Neural progenitor cell (in vitro differentiated cells): Measurements from ENCODE around the gene FARP1. TPM values are rescaled to one million over a fixed set of nuclear protein-coding genes. Genes with fewer than 3 reads are reported as not detected.

Experiments
- DNase-seq: peaks from one replicate; pipeline ENCODE4 v3.0.0-alpha.2; 2016; ENCODE audit warnings: low spot score
- H2AFZ ChIP-seq: fragments of 200-600 bp; sonication (generic); replicated peaks from 2 replicates; pipeline ENCODE4 v1.6.1; 2016; ENCODE audit warnings: antibody characterized with exemption
- H3F3A ChIP-seq: fragments of 200-600 bp; sonication (generic); 2 replicates; pipeline ENCODE4 v1.6.1; 2016; ENCODE audit warnings: antibody characterized with exemption, low read depth
- H3K27ac ChIP-seq: fragments of 200-600 bp; sonication (generic); 2 replicates; pipeline ENCODE4 v1.5.1; 2016; ENCODE audit warnings: mild to moderate bottlenecking
- H3K27me3 ChIP-seq: fragments of 200-600 bp; sonication (generic); 2 replicates; pipeline ENCODE4 v1.6.1; 2016; ENCODE audit warnings: mild to moderate bottlenecking, moderate library complexity
- H3K36me3 ChIP-seq: fragments of 200-600 bp; sonication (generic); 2 replicates; pipeline ENCODE4 v1.5.1; 2016
- H3K4me1 ChIP-seq: fragments of 200-600 bp; sonication (generic); 2 replicates; pipeline ENCODE4 v1.6.1; 2016; ENCODE audit warnings: mixed run types
- H3K4me2 ChIP-seq: fragments of 200-600 bp; sonication (generic); 2 replicates; pipeline ENCODE4 v1.6.1; 2016
- H3K4me3 ChIP-seq: fragments of 200-600 bp; sonication (generic); 2 replicates; pipeline ENCODE4 v1.5.1; 2016
- H3K79me2 ChIP-seq: fragments of 200-600 bp; sonication (generic); 2 replicates; pipeline ENCODE4 v1.6.1; 2016; ENCODE audit warnings: low read depth
- H3K9ac ChIP-seq: fragments of 200-600 bp; sonication (generic); 2 replicates; pipeline ENCODE4 v1.6.1; 2016
- H3K9me3 ChIP-seq: fragments of 200-600 bp; sonication (generic); 2 replicates; pipeline ENCODE4 v1.5.1; 2016; ENCODE audit warnings: low read depth
- H4K20me1 ChIP-seq: fragments of 200-600 bp; sonication (generic); 2 replicates; pipeline ENCODE4 v1.6.1; 2016; ENCODE audit warnings: low read depth
- H3K27ac Mint-ChIP-seq: 3 replicates; pipeline ENCODE4 v1.8.0; 2021; ENCODE audit warnings: mixed read lengths
- H3K27me3 Mint-ChIP-seq: 2 replicates; pipeline ENCODE4 v1.8.0; 2022; ENCODE audit warnings: low read depth, mild to moderate bottlenecking, inconsistent platforms, moderate library complexity, mixed read lengths; ENCODE audit not compliant: insufficient read depth
- H3K36me3 Mint-ChIP-seq: 3 replicates; pipeline ENCODE4 v1.8.0; 2021; ENCODE audit warnings: mixed read lengths
- H3K4me1 Mint-ChIP-seq: 3 replicates; pipeline ENCODE4 v1.8.0; 2021; ENCODE audit warnings: mixed read lengths
- H3K4me3 Mint-ChIP-seq: 3 replicates; pipeline ENCODE4 v1.8.0; 2021; ENCODE audit warnings: mild to moderate bottlenecking, moderate library complexity, mixed read lengths
- H3K9me3 Mint-ChIP-seq: 3 replicates; pipeline ENCODE4 v1.8.0; 2020; ENCODE audit warnings: mixed read lengths
- CTCF ChIP-seq: fragments of 200-600 bp; sonication (generic); IDR thresholded peaks from 2 replicates; pipeline ENCODE4 v1.5.1; 2017; ENCODE audit warnings: antibody characterized with exemption, mild to moderate bottlenecking
- EZH2 ChIP-seq: fragments of 200-600 bp; sonication (generic); IDR thresholded peaks from 2 replicates; pipeline ENCODE4 v1.6.1; 2017; ENCODE audit warnings: antibody characterized with exemption, mild to moderate bottlenecking, moderate library complexity
- EZH2phosphoT487 ChIP-seq: fragments of 200-600 bp; sonication (generic); IDR thresholded peaks from 2 replicates; pipeline ENCODE4 v1.6.1; 2017; ENCODE audit warnings: antibody characterized with exemption
- total RNA-seq: library from RNA; depleted of rRNA; stranded (reverse); fragments of >200 nt; gene quantifications from 2 replicates; pipeline ENCODE4 v1.2.3, GENCODE V29; 2015; ENCODE audit warnings: low replicate concordance

The FARP1 gene
- total RNA-seq, 1 donor from 2014 or later: 78.0 TPM

GRCh38 chr13:98278068-98278724 is 135.3 kb downstream of the FARP1 start:
- Histone ChIP-seq H3K4me3 (no peak overlapping the region), H3K27ac (no peak overlapping the region), H3K4me1 (peaks cover 54% of the 10 kb centered on the region), H4K20me1 (no peaks in the 10 kb centered on the region), H2AFZ (no peak overlapping the region), H3K27me3 (no peaks in the 10 kb centered on the region), H3F3A (peaks cover 33% of the 10 kb centered on the region), H3K79me2 (peaks cover 85% of the 10 kb centered on the region), H3K36me3 (no peaks in the 10 kb centered on the region), H3K9ac (no peak overlapping the region), H3K9me3 (no peaks in the 10 kb centered on the region), H3K4me2 (peak overlapping the region; percentile 3)
- H3K4me3 Mint-ChIP-seq: no peak overlapping the region
- peaks cover 57% of the 10 kb centered on the region for H3K4me1 Mint-ChIP-seq
- H3K9me3 Mint-ChIP-seq: no peaks in the 10 kb centered on the region
- no peak for DNase-seq
- no peaks in the 10 kb centered on the region for H3K36me3 Mint-ChIP-seq
- no peak overlapping the region for H3K27ac Mint-ChIP-seq
- no peak for TF ChIP-seq EZH2phosphoT487
- TF ChIP-seq EZH2: no peak
- TF ChIP-seq CTCF: no peak
- H3K27me3 Mint-ChIP-seq: peaks cover 2% of the 10 kb centered on the region

GRCh38 chr13:98279473-98280175 is 136.7 kb downstream of the FARP1 start:
- no peak overlapping the region for H2AFZ ChIP-seq
- no peaks in the 10 kb centered on the region for H3K9me3 ChIP-seq
- peaks cover 83% of the 10 kb centered on the region for H3K79me2 ChIP-seq
- H3F3A ChIP-seq: peaks cover 19% of the 10 kb centered on the region
- H3K4me1 ChIP-seq: peaks cover 42% of the 10 kb centered on the region
- Mint-ChIP-seq H3K9me3 (no peaks in the 10 kb centered on the region), H3K36me3 (no peaks in the 10 kb centered on the region), H3K4me3 (no peak overlapping the region), H3K27me3 (peaks cover 2% of the 10 kb centered on the region), H3K27ac (peak overlapping the region; percentile 86), H3K4me1 (peaks cover 42% of the 10 kb centered on the region)
- no peak overlapping the region for H3K4me3 ChIP-seq
- TF ChIP-seq EZH2: no peak
- no peak for TF ChIP-seq CTCF
- TF ChIP-seq EZH2phosphoT487: no peak
- H3K4me2 ChIP-seq: no peak overlapping the region
- H4K20me1 ChIP-seq: no peaks in the 10 kb centered on the region
- no peaks in the 10 kb centered on the region for H3K27me3 ChIP-seq
- H3K27ac ChIP-seq: no peak overlapping the region
- H3K9ac ChIP-seq: no peak overlapping the region
- no peaks in the 10 kb centered on the region for H3K36me3 ChIP-seq
- DNase-seq: no peak

GRCh38 chr13:98280176-98280510 is 137.2 kb downstream of the FARP1 start:
- H2AFZ ChIP-seq: no peak overlapping the region
- H3K36me3 ChIP-seq: no peaks in the 10 kb centered on the region
- H3K9ac ChIP-seq: no peak overlapping the region
- no peaks in the 10 kb centered on the region for H4K20me1 ChIP-seq
- no peak overlapping the region for H3K27ac ChIP-seq
- Mint-ChIP-seq H3K27me3 (peaks cover 2% of the 10 kb centered on the region), H3K36me3 (no peaks in the 10 kb centered on the region), H3K9me3 (no peaks in the 10 kb centered on the region), H3K4me1 (peaks cover 37% of the 10 kb centered on the region), H3K4me3 (no peak overlapping the region), H3K27ac (peak overlapping the region; percentile 86)
- TF ChIP-seq CTCF (no peak), EZH2 (no peak)
- H3K4me3 ChIP-seq: no peak overlapping the region
- peaks cover 82% of the 10 kb centered on the region for H3K79me2 ChIP-seq
- H3K4me2 ChIP-seq: no peak overlapping the region
- H3K27me3 ChIP-seq: no peaks in the 10 kb centered on the region
- peaks cover 42% of the 10 kb centered on the region for H3K4me1 ChIP-seq
- DNase-seq: no peak
- H3F3A ChIP-seq: peaks cover 14% of the 10 kb centered on the region
- no peaks in the 10 kb centered on the region for H3K9me3 ChIP-seq
